Measurements from ENCODE around the gene STT3B. TPM values are rescaled to one million over a fixed set of nuclear protein-coding genes. Genes with fewer than 3 reads are reported as not detected.

STT3B gene
- total and polyA plus RNA-seq, 2 of the 4 experiments (the other 2 are of a cell fraction), result 45.5 to 86.4 TPM

- H3K4me2 ChIP-seq (ENCODE audit: low read depth, low read length), result no peak overlapping the region
- no peaks in the 10 kb centered on the region for H3K9me3 ChIP-seq (ENCODE audit: control insufficient read depth, insufficient read depth, low read length)
- CTCF ChIA-PET, result no interaction called here
- H3K4me1 ChIP-seq (ENCODE audit: control insufficient read depth, insufficient read depth, low read length), result peaks cover 6% of the 10 kb centered on the region
- ATAC-seq (ENCODE audit: low read depth) (peak; percentile 58), DNase-seq (no peak)
- no peak overlapping the region for H3K9ac ChIP-seq (ENCODE audit: low read depth, low read length)
- H3K14ac ChIP-seq (replicated peaks; ENCODE audit: low read depth, low read length), result no peak overlapping the region
- H3K9me1 ChIP-seq (ENCODE audit: insufficient read depth, low read length), result peaks cover 10% of the 10 kb centered on the region
- H4K5ac ChIP-seq (ENCODE audit: low read depth, low read length), result no peak overlapping the region
- H2BK15ac ChIP-seq (ENCODE audit: low read depth, low read length), result no peak overlapping the region
- intact Hi-C loops (cut with micrococcal nuclease) (no loop called here), dilution Hi-C loops (cut with HindIII; ENCODE audit: low sequenced_read_pairs, unreplicated experiment) (no loop called here), in situ Hi-C loops (cut with MboI; ENCODE audit: low sequenced_read_pairs) (loop anchor here (10.0 kb wide), 1 partner anchor 220 kb away; no protein-coding TSS in a partner anchor)
- no peak overlapping the region for H2AK9ac ChIP-seq (replicated peaks; ENCODE audit: low read depth, low read length, poor library complexity)
- 56% methylated on average over 4 of the region's 9 CpGs; no CpG with 5 or more reads in 1 of the 2 experiments for WGBS, 2 experiments (ENCODE audit: extremely low coverage in 2 of 2, insufficient read length in 1 of 2)
- H2AFZ ChIP-seq (replicated peaks; ENCODE audit: low read length, poor library complexity), result no peak overlapping the region
- no peak overlapping the region for H2BK120ac ChIP-seq (ENCODE audit: low read depth, low read length)
- no peak overlapping the region for H3K4ac ChIP-seq (ENCODE audit: low read depth, low read length)
- no peak overlapping the region for H4K8ac ChIP-seq (ENCODE audit: low read depth in 2 of 2, low read length in 2 of 2)
- H4K20me1 ChIP-seq (ENCODE audit: insufficient read depth, low read length), result peaks cover 36% of the 10 kb centered on the region
- no peak overlapping the region for H3K56ac ChIP-seq (ENCODE audit: extremely low read depth, insufficient read depth, low read length)
- no peaks in the 10 kb centered on the region for H3K27me3 ChIP-seq (ENCODE audit: control insufficient read depth, insufficient read depth, low read length)
- H2BK5ac ChIP-seq (ENCODE audit: low read depth, low read length, poor library complexity, severe bottlenecking), result no peak overlapping the region
- H3K23ac ChIP-seq (ENCODE audit: low read depth, low read length), result no peak overlapping the region
- H2BK20ac ChIP-seq (ENCODE audit: low read depth, low read length), result no peak overlapping the region
- no peak overlapping the region for H3K4me3 ChIP-seq (ENCODE audit: insufficient read depth, low read depth, low read length)
- BruUV-seq (replicated peaks), result no TSS peak
- TF ChIP-seq USF2 (IDR thresholded peaks at IDR 0.05; ENCODE audit: low read depth, low read length) (no peak), CEBPB (IDR thresholded peaks at IDR 0.05; ENCODE audit: low read depth, low read length) (0 out of 2 replicates have a peak, but pooled peaks have one; percentile 41)
- POLR2A ChIA-PET (ENCODE audit: unreplicated experiment), result no interaction called here
- H3K27ac ChIP-seq (ENCODE audit: insufficient read depth, low read length), result no peak overlapping the region
- no peak overlapping the region for H2AK5ac ChIP-seq (ENCODE audit: low read depth, low read length)
- no peak overlapping the region for H3K18ac ChIP-seq (ENCODE audit: low read depth, low read length)
- peaks cover 8 to 42% of the 10 kb centered on the region in 2 experiments; a peak in 3 of 4 replicates for H3K79me1 ChIP-seq (ENCODE audit: low read depth in 1 of 2, low read length in 2 of 2)
- H4K91ac ChIP-seq (ENCODE audit: insufficient read depth, low read depth, low read length), result no peak overlapping the region
- no peaks in the 10 kb centered on the region for H3K36me3 ChIP-seq (ENCODE audit: control insufficient read depth, insufficient read depth, low read length)
Measured at GRCh38 chr3:31544634-31545033, 11.9 kb downstream of the STT3B start.
